Measurements from ENCODE around the gene DAPK2. TPM values are rescaled to one million over a fixed set of nuclear protein-coding genes. Genes with fewer than 3 reads are reported as not detected.

The DAPK2 gene
- total RNA-seq, 4 donors from 2014 or later: 47.4 to 105 (median 78.7) TPM

DNA sequence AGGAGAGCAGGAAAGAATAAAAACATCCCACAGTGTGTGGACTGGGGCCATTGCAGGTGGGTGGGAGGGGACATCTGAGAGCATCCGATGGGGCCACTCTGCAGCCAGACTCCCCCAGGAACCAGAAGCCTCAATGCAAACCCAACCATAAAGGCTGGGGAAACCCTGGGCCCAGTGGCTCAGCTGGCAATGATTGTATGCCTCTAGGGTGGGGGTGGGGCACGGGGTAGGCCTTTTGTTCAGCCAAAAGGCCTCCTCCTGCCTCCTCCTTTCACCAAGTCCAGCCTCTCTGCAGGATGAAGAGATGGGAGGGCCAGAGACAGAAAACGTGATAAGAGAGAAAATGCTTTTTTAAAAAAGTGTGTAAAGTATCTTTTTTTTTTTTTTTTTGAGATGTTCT lies 167.1 kb downstream of the DAPK2 start:
- WGBS, 2 donors: 58 to 71% methylated on average over 3 of the region's 3 CpGs
- TF ChIP-seq CTCF (IDR thresholded peaks at IDR 0.05) (no peak), POLR2A (IDR thresholded peaks at IDR 0.05) (no peak)
- no peak for DNase-seq
- Histone ChIP-seq H3K27ac (no peak overlapping the region), H3K27me3 (no peaks in the 10 kb centered on the region), H3K4me3 (replicated peaks in 1 of 3) (no peak overlapping the region), H3K4me1 (no peaks in the 10 kb centered on the region), H3K9me3 (no peaks in the 10 kb centered on the region), H3K36me3 (no peaks in the 10 kb centered on the region)
- intact Hi-C loops (cut with DNase I): no loop called here

DNA sequence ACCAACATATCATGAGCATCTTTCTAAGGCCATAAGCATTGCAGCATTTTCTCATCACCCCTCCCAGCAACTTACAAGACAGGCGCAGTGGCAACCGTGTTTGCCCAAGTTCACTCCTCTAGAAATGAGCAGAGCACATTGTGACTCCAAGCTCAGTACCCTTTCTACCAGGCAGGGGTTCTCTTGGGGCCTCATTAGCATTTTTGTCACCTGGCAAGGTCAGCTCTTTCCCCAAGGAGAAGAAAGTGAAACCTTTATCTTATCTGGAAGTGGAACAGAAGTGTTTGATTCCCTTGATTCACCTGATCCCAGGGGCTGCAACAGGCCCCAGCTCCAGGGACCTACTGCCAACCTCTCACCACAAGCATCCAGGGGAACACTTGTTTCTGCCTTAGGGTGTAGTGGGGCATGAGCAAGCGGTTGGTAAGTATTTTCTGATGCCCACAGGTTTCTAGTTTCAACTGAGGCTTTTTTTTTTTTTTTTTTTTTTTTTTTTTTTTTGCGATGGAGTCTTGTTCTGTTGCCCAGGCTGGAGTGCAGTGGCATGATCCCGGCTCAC lies 168.5 kb downstream of the DAPK2 start:
- TF ChIP-seq CTCF (IDR thresholded peaks at IDR 0.05) (no peak), POLR2A (IDR thresholded peaks at IDR 0.05) (no peak)
- DNase-seq: no peak
- intact Hi-C loops (cut with DNase I): no loop called here
- Histone ChIP-seq H3K9me3 (no peaks in the 10 kb centered on the region), H3K36me3 (no peaks in the 10 kb centered on the region), H3K4me1 (no peaks in the 10 kb centered on the region), H3K4me3 (replicated peaks in 1 of 3) (no peak overlapping the region), H3K27me3 (no peaks in the 10 kb centered on the region), H3K27ac (no peak overlapping the region)
- WGBS, 2 donors: 80 to 89% methylated on average over 5 of the region's 5 CpGs

DNA sequence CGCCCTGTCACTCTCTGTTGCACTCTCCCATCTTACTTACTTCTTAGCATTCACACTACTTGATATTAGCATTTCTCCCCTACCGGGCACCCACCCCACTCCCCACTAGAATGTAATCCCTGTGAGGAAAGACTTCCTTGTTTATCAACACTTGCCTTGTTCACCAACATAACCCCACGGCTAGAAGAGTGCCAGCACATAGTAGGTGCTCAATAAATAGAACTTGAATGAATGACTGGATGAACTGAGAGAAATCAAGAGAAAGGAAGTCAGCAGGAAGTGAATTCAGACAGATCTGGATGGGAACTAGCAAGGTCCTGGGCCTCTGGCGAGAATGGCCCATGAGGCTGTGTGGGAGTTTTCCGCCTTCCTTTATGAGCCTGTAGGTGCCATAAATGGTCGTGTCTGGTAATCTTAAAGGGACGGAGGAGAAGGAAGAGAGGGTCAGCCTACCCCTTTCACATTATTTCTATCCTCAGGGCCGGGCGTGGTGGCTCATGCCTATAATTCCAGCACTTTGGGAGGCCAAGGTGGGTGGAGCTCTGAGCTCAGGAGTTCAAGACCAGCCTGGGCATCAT lies 170.1 kb downstream of the DAPK2 start:
- Histone ChIP-seq H3K4me1 (no peaks in the 10 kb centered on the region), H3K4me3 (replicated peaks in 1 of 3) (no peak overlapping the region), H3K36me3 (no peaks in the 10 kb centered on the region), H3K27ac (no peak overlapping the region), H3K9me3 (no peaks in the 10 kb centered on the region), H3K27me3 (no peaks in the 10 kb centered on the region)
- intact Hi-C loops (cut with DNase I): no loop called here
- no peak for TF ChIP-seq POLR2A (IDR thresholded peaks at IDR 0.05)
- no peak for TF ChIP-seq CTCF (IDR thresholded peaks at IDR 0.05)
- 58 to 84% methylated on average over 9 of the region's 9 CpGs for WGBS, 2 donors
- no peak for DNase-seq

DNA sequence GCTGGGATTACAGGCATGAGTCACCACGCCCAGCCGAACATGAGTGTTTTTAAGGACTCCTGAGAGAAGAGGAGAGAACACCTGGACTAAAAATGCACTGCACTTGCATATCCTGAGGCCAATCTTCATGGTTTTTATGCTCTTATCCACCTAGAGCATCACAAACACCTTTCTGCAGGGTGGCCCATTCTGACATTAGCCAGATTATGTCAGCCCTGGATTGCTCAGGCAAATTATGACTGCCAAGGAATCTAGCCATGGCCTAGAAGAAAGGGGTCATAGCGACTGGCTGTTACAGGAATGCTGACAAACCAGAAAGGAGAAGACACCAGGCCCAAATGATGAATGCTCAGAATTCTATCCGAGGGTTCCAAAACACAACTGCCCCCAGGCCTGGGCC lies 171.7 kb downstream of the DAPK2 start:
- intact Hi-C loops (cut with DNase I): no loop called here
- 64 to 77% methylated on average over 4 of the region's 4 CpGs for WGBS, 2 donors
- TF ChIP-seq CTCF (IDR thresholded peaks at IDR 0.05): no peak
- TF ChIP-seq POLR2A (IDR thresholded peaks at IDR 0.05): no peak

GRCh38 chr15:63872759-63873510 lies 173.3 kb downstream of the DAPK2 start:
- Histone ChIP-seq H3K36me3 (no peaks in the 10 kb centered on the region), H3K27ac (no peak overlapping the region), H3K4me3 (replicated peaks in 1 of 3) (no peak overlapping the region), H3K9me3 (no peaks in the 10 kb centered on the region), H3K27me3 (no peaks in the 10 kb centered on the region), H3K4me1 (no peaks in the 10 kb centered on the region)
- no peak for TF ChIP-seq CTCF (IDR thresholded peaks at IDR 0.05)
- no peak for TF ChIP-seq POLR2A (IDR thresholded peaks at IDR 0.05)
- WGBS, 2 donors: 79 to 86% methylated on average over 8 of the region's 8 CpGs
- DNase-seq: no peak
- intact Hi-C loops (cut with DNase I): no loop called here

More for the DNA sequence above, 171.7 kb downstream of the DAPK2 start:
- DNase-seq: no peak
- Histone ChIP-seq H3K27me3 (no peaks in the 10 kb centered on the region), H3K27ac (no peak overlapping the region), H3K36me3 (no peaks in the 10 kb centered on the region), H3K4me3 (replicated peaks in 1 of 3) (no peak overlapping the region), H3K4me1 (no peaks in the 10 kb centered on the region), H3K9me3 (no peaks in the 10 kb centered on the region)
